NCI-H1092 treated with DMSO at 0.1 percent for 48 hours (cell line): ENCODE measurements around the gene NAGLU.
"Not testable (repeated sequence)": the region's sequence is repeated elsewhere in the genome, so short reads cannot be mapped to it uniquely, and the experiment has no call there.

Source experiments
- DNase-seq: peaks from one replicate; lab custom pipeline; 2025; lab: John Stamatoyannopoulos, UW

The NAGLU gene

DNA sequence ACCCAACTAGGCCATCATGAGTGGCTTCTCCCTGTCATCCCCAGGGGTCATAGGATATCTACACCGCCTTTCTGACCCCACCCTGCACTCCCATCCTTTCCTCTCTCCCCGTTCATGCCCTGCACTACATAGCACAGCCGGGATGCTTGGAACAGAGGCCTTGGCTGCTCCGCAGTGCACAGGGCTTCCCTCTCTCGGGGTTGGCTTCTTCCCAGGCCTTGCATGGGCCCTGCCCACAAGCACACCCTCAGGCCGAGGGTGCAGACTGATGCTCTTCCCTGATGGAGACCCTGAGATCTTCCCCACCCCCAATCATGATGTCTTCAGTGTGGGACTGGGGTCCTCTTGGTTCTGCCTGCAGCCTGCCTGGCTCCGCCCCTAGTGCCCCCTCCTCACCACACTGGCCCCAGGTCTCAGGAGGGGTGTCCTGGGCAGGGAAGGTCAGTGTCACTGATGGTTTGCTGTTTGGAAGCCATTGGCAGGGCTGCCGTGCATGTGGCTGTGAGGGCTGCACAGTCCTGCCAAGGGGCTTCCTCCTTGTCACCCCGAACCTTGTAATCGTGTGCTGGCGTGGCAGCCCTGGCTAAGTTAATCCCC lies 14.3 kb upstream of the NAGLU start:
- no peak for DNase-seq

- DNase-seq = no peak
Observed at GRCh38 chr17:42522263-42522790, 13.7 kb upstream of the NAGLU start.

DNA sequence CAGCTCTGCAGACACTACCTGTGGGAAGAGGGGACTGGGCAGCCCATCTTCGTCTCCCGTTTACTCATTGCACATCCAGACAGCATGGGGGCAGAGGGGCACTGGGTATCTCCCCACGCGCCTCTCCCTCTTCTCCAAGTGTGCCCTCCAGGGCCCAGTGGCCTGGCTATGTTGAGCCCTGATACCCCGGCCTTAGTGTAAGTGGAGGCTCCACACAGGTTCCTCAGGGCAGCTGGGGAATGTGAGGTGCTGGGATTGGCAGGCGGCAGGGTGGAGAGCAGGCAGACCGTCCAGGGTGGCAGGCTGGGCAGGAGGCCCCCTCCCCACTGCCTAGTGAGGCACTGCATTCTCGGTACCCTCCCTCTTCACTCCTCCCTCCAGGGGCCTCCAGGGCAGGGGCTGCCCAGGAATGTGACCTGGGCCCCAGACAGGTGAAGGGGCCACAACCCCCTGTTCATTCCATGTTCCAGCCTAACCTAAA lies 13.2 kb upstream of the NAGLU start:
- DNase-seq = no peak

DNA sequence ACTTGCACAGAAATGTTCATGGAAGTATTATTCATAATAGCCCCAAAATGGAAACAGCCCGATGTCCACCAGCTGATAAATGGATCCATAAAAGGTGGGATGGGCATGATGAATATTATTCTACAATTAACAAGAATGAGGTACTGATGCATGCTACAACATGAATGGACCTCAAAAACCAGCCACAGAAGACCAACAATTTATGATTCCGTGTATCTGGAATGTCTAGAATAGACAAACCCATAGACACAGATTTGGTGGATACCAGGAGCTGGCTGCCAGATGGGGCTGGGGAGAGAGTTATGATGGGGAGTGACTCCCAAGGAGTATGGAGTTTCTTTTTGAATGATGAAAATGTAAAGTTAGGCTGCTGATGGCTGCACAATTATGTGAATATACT lies 10.8 kb upstream of the NAGLU start:
- DNase-seq = no peak

GRCh38 chr17:42526031-42526444 lies 10.0 kb upstream of the NAGLU start:
- DNase-seq = no peak

GRCh38 chr17:42527932-42528331 lies 8.1 kb upstream of the NAGLU start:
- no peak for DNase-seq

GRCh38 chr17:42529061-42529460 lies 7.0 kb upstream of the NAGLU start:
- no peak for DNase-seq

DNA sequence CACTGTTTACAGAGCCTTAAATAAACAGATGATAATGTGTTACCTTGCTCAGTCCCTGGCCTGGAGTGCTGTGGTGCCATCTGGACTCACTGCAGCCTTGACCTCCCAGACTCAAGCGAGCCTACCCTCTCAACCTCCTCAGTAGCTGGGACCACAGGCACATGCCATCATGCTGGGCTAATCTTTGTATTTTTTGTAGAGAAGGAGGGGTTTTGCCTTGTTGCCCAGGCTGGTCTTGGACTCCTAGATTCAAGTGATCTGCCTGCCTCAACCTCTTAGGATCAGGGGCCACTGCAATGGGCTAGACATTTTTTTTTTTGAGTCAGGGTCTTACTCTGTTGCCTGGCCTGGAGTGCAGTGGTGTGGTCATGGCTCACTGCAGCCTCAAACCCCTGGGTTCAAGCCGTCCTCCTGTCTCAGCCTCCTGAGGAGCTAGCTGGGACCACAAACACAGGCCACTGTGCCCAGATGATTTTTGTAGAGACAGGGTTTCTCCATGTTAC lies 5.0 kb upstream of the NAGLU start:
- peak; percentile 13 for DNase-seq

DNA sequence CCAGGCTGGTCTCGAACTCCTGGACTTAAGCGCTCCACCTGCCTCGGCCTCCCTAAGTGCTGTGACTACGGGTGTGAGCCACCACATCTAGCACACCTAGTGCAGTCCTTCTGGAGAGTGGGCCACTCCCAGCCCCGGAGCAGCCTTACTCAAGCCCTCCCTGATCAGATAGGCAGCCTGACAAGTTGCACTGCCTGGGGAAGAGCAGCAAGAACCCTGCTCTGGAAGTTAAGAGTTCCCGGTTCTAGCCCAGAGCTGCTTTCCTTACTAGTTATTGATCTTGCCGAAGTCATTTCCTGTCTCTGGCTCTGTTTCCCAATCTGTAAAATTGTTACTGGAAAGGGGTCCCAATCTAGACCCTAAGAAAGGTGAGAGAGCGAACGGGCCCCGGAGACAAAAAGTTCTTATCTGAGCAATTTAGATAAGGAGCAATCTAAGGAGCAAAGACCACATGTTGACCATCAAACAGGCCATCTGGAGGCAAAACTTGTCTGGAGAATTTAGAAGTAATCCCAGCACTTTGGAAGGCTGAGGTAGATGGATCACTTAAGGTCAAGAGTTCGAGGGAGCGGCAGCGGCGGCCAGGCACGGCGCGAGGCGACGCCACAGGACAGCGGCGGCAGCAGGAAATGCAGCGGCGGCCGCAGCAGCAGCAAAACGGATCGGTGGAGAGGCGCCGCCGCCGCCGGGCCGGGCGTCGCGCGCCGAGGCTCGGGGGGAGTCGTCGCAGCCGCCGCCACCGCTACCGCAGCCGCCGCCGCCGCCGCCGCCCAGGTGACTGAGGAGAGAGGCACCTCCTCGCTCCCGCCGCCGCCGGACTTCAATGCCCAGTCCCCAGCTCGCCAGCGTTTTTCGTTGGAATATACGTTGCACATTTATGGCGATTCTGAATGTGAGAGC lies 4.3 kb upstream of the NAGLU start:
- peak; percentile 56 for DNase-seq

DNA sequence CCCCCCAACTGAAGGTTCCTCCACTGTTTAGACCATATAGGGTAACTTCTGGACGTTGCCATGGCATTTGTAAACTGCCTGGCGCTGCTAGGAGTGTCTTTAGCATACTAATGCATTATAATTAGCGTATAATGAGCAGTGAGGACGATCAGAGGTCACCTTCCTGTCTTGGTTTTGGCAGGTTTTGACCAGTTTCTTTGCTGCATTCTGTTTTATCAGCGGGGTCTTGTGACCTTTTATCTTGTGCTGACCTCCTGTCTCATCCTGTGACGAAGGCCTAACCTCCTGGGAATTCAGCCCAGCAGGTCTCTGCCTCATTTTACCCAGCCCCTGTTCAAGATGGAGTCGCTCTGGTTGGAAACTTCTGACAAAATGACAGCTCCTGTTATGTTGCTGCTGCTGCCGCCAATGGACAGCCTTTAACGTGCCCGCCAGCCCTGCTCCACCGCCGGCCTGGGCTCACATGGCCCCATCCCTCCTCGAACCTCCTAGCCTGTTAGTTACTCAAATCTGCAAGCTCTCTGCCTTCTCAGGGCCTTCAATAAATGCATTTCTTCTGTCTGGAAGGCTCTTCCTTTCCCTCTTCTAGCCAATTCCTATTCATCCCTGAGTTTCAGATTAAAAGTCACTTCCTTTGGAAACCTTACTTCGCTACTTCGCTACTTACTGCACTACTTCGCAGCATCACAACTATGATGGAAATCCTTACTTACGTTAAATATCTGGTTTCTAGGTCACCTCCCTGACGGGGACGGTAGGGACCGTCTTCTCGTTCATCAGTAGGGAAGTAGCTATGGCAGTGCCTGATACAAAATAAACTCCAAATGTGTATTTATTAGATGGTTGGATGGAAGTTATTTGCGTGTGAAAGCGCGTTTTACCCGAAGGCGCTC lies 640 bp upstream of the NAGLU start:
- no peak for DNase-seq

DNA sequence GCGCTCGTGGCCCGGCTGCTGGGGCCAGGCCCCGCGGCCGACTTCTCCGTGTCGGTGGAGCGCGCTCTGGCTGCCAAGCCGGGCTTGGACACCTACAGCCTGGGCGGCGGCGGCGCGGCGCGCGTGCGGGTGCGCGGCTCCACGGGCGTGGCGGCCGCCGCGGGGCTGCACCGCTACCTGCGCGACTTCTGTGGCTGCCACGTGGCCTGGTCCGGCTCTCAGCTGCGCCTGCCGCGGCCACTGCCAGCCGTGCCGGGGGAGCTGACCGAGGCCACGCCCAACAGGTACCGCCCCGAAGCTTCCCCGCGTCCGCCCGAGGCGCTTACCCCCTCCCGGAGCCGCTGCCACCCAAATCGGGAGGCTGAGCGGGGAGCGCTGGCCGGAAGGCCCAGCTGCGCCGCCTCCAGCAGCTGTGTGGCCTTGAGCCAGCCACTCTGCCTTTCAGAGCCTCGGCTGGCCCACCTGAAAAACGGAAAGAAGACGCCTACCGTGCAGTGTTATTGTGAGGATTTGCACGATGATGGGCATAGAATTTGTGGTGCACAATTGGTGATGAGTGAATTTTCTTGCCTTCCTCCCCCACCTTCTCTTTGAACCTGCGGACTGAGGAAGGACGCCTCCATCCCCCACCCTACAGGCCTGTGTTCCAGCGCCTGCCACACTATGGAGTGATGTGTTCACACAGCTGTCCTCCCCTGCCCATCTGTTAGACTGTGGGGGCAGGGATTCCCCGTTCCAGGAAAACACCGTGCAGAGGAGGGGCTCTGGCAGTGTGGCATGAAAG lies 523 bp downstream of the NAGLU start:
- DNase-seq = peak; percentile 69

GRCh38 chr17:42537156-42537805 lies 1.2 kb downstream of the NAGLU start:
- DNase-seq = no peak

DNA sequence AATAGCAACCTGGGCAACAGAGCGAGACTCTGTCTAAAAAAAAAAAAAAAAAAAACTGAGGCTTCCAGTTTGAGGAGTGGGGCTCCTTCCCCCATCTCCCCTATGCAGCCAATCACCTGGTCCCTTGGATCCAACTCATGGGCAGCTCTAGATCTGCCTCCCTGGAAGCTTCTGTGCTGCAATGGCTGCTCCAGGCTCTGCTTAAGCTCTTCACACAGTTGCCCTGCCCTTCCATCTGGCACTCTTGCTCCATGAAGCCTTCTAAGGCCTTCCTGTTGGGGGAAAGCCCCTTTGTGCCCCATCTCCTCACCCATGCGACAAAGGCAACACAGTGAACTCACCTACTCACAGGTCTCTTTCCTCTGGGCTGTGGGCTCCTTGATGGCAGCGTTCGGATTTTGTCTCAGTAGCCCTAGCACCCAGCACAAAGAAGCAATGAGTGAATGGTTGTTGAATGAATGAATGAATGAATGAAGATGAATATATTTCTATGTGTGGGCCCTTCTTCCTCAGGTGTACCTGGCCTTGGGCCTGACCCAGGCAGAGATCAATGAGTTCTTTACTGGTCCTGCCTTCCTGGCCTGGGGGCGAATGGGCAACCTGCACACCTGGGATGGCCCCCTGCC lies 1.9 kb downstream of the NAGLU start:
- DNase-seq = no peak

- no peak for DNase-seq
Observed at GRCh38 chr17:42538482-42538881, 2.4 kb downstream of the NAGLU start.

DNA sequence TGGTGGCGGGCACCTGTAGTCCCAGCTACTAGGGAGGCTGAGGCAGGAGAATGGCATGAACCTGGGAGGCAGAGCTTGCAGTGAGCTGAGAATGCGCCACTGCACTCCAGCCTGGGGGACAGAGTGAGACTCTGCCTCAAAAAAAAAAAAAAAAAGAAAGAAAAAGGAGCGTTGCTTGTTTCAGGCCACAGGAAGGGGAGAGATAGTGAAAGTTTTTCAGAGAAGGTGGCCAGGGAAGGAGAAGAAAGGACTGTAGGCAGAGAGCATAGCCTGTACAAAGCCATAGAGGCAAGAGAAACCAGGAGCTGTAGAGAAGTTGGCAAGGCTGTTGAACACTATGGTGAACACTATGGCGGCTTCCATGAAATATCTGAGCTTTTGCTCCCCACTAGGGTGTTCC lies 4.5 kb downstream of the NAGLU start:
- DNase-seq = not testable (repeated sequence)

GRCh38 chr17:42541041-42541833 lies 5.2 kb downstream of the NAGLU start:
- DNase-seq = no peak

DNA sequence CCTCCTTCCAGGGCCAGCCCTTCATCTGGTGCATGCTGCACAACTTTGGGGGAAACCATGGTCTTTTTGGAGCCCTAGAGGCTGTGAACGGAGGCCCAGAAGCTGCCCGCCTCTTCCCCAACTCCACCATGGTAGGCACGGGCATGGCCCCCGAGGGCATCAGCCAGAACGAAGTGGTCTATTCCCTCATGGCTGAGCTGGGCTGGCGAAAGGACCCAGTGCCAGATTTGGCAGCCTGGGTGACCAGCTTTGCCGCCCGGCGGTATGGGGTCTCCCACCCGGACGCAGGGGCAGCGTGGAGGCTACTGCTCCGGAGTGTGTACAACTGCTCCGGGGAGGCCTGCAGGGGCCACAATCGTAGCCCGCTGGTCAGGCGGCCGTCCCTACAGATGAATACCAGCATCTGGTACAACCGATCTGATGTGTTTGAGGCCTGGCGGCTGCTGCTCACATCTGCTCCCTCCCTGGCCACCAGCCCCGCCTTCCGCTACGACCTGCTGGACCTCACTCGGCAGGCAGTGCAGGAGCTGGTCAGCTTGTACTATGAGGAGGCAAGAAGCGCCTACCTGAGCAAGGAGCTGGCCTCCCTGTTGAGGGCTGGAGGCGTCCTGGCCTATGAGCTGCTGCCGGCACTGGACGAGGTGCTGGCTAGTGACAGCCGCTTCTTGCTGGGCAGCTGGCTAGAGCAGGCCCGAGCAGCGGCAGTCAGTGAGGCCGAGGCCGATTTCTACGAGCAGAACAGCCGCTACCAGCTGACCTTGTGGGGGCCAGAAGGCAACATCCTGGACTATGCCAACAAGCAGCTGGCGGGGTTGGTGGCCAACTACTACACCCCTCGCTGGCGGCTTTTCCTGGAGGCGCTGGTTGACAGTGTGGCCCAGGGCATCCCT lies 7.4 kb downstream of the NAGLU start:
- DNase-seq = no peak

DNA sequence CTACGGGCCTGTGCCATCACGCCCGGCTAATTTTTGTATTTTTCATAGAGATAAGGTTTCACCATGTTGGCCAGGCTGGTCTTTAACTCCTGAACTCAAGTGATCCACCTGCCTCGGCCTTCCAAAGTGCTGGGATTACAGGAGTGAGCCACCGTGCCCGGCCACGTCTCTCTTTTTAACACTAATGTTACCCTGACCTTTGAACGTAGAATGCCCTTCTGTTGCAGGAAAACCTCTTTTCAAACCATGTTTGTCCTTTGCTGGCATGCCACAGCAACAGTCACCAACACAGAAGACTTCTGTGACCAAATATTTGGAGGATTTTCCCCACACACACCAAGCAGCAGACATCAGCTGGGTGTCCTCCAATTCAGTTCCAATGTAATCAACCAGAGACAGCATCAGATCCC lies 8.8 kb downstream of the NAGLU start:
- no peak for DNase-seq
